Omental fat pad (tissue), 4 donors: ENCODE data around the gene FMO4. TPM values are rescaled to one million over a fixed set of nuclear protein-coding genes. Genes with fewer than 3 reads are reported as not detected.
"Not testable (repeated sequence)": the region's sequence is repeated elsewhere in the genome, so short reads cannot be mapped to it uniquely, and the experiment has no call there.

Source experiments
- ATAC-seq: fragments of 150-250 bp; one replicate; pipeline ENCODE4 v1.9.1; 2016; ENCODE audit warnings: mild to moderate bottlenecking, moderate library complexity; ENCODE audit not compliant: low FRiP score
- DNase-seq: peaks from one replicate; pipeline ENCODE4 v3.0.0-alpha.2; 2019; ENCODE audit warnings: low spot score
- CTCF ChIP-seq, 3 donors: fragments of 450-650 bp; IDR thresholded peaks; one replicate each; pipeline ENCODE4 v1.5.1; 2016 to 2017; ENCODE audit warnings: antibody characterized with exemption in 3 of 3, mild to moderate bottlenecking in 3 of 3, moderate library complexity in 2 of 3
- total RNA-seq, 4 donors: library from RNA; depleted of rRNA; stranded (reverse); fragments of >200 nt; gene quantifications; one replicate each; pipeline ENCODE4 v1.1.0, GENCODE V29; 2016

Gene FMO4
- total RNA-seq, 4 donors from 2014 or later = 1.8 to 7.9 (median 4.1) TPM

- ATAC-seq (no peak), DNase-seq (no peak)
- TF ChIP-seq CTCF (IDR thresholded peaks at IDR 0.05) = no peak
Measured at GRCh38 chr1:171366085-171366484, 52.1 kb downstream of the FMO4 start.

- no peak for TF ChIP-seq CTCF (IDR thresholded peaks at IDR 0.05)
- DNase-seq (no peak), ATAC-seq (no peak)
Measured at GRCh38 chr1:171366816-171367215, 52.8 kb downstream of the FMO4 start.

GRCh38 chr1:171367436-171367835 is 53.5 kb downstream of the FMO4 start:
- ATAC-seq (no peak), DNase-seq (no peak)
- no peak for TF ChIP-seq CTCF (IDR thresholded peaks at IDR 0.05)

GRCh38 chr1:171372418-171373084 is 58.6 kb downstream of the FMO4 start:
- TF ChIP-seq CTCF (IDR thresholded peaks at IDR 0.05) = no peak
- DNase-seq (no peak), ATAC-seq (no peak)

GRCh38 chr1:171373357-171374122 is 59.6 kb downstream of the FMO4 start:
- not testable (repeated sequence) for DNase-seq

GRCh38 chr1:171379846-171380245 is 65.9 kb downstream of the FMO4 start:
- ATAC-seq (no peak), DNase-seq (no peak)
- no peak for TF ChIP-seq CTCF (IDR thresholded peaks at IDR 0.05)

More at GRCh38 chr1:171373357-171374122, 59.6 kb downstream of the FMO4 start:
- ATAC-seq = not testable (repeated sequence)

DNA sequence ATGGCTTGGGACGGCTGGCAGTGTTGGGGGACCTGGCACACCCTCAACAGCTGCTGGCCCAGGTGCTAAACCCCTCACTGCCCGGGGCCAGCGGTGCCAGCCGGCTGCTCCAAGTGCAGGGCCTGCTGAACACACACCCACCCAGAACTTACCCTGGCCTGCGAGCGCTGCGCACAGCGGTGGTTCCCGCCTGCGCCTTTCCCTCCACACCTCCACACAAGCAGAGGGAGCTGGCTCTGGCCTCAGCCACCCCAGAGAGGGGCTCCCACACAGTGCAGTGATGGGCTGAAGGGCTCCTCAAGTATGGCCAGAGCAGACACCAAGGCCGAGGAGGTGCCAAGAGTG is 67.9 kb downstream of the FMO4 start:
- DNase-seq = no peak
- TF ChIP-seq CTCF (IDR thresholded peaks at IDR 0.05) = no peak
- ATAC-seq = no peak
